ENCODE results near the gene ANO1.

- TF ChIP-seq CTCF (IDR thresholded peaks at IDR 0.05) (no peak), EZH2 (IDR thresholded peaks at IDR 0.05; ENCODE audit: borderline replicate concordance, insufficient read depth, low read depth, low read length, poor library complexity, severe bottlenecking) (no peak)
These were observed 94.9 kb downstream of the ANO1 start for GRCh38 chr11:70173018-70173417.

Data from B cell (primary cell).